LNCaP clone FGC (cell line): ENCODE results near the gene ACTA1.

Experiments
- DNase-seq: peaks from one replicate; pipeline ENCODE4 v3.0.0-alpha.2; 2011; ENCODE audit warnings: low read depth
- H3K4me3 ChIP-seq: 2 replicates; pipeline ENCODE4 v1.5.1; 2011; ENCODE audit warnings: mild to moderate bottlenecking, low read depth, low read length, control low read depth
- TF ChIP-seq, protein P1 (sequence below): IDR thresholded peaks from 2 replicates; pipeline ENCODE4 v1.5.1; 2012; ENCODE audit warnings: mild to moderate bottlenecking; ENCODE audit not compliant: control insufficient read depth, insufficient read depth; ENCODE audit errors: extremely low read depth

ACTA1 gene

DNA sequence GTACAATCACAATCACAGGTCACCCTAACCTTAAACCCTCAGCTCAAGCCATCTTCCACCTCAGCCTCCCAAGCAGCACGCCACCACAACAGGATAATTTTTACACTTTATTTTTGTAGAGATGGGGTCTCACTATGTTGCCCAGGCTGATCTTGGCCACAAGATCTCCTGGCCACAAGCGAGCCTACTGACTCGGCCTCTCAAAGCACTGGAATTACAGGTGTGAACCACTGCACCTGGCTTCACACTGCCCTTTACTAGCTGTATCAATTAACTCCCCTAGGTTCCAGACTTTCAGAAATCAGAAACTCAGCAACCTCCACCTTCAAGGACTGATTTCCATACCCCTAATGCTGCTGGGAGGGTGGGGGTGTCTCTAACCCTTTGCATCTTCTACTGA, 37.3 kb upstream of the ACTA1 start:
- TF ChIP-seq, protein P1, sequence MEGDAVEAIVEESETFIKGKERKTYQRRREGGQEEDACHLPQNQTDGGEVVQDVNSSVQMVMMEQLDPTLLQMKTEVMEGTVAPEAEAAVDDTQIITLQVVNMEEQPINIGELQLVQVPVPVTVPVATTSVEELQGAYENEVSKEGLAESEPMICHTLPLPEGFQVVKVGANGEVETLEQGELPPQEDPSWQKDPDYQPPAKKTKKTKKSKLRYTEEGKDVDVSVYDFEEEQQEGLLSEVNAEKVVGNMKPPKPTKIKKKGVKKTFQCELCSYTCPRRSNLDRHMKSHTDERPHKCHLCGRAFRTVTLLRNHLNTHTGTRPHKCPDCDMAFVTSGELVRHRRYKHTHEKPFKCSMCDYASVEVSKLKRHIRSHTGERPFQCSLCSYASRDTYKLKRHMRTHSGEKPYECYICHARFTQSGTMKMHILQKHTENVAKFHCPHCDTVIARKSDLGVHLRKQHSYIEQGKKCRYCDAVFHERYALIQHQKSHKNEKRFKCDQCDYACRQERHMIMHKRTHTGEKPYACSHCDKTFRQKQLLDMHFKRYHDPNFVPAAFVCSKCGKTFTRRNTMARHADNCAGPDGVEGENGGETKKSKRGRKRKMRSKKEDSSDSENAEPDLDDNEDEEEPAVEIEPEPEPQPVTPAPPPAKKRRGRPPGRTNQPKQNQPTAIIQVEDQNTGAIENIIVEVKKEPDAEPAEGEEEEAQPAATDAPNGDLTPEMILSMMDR, result no peak
- no peak for DNase-seq
- no peak overlapping the region for H3K4me3 ChIP-seq

GRCh38 chr1:229470406-229471043, 36.6 kb upstream of the ACTA1 start:
- no peak overlapping the region for H3K4me3 ChIP-seq
- DNase-seq, result no peak
- TF ChIP-seq, protein P1, result no peak

DNA sequence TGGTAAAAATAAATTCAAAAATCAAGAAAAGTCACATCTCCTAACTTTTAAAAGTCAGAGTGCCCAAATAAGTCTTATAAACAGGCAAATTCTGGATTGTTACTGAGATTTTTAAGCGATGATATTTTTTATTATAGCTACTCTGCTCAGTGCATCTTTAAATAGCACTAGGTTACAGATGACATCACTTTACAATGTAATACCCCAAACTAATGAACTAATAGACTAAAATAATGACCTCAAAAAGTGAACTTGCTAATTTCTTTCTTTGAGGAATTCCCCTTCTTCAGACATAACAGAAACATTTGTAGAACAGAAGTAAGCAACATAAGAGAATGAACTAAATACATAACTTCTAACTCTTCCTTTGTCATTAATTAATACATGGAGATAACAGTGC, 33.0 kb upstream of the ACTA1 start:
- H3K4me3 ChIP-seq, result no peak overlapping the region
- TF ChIP-seq, protein P1, result no peak
- DNase-seq, result no peak

GRCh38 chr1:229464672-229465071, 30.8 kb upstream of the ACTA1 start:
- no peak overlapping the region for H3K4me3 ChIP-seq
- no peak for DNase-seq
- TF ChIP-seq, protein P1, result no peak

- DNase-seq, result no peak
- TF ChIP-seq, protein P1, result no peak
- H3K4me3 ChIP-seq, result no peak overlapping the region
Observed at GRCh38 chr1:229461032-229461668, 27.3 kb upstream of the ACTA1 start.

GRCh38 chr1:229459815-229460214, 25.9 kb upstream of the ACTA1 start:
- TF ChIP-seq, protein P1, result no peak
- no peak for DNase-seq

GRCh38 chr1:229457436-229457835, 23.5 kb upstream of the ACTA1 start:
- H3K4me3 ChIP-seq, result no peak overlapping the region
- TF ChIP-seq, protein P1, result no peak
- no peak for DNase-seq

More at GRCh38 chr1:229459815-229460214, 25.9 kb upstream of the ACTA1 start:
- H3K4me3 ChIP-seq, result no peak overlapping the region
